KBM-7 (cell line): ENCODE results near the gene MTHFSD.

Source experiments
- DNase-seq: peaks from one replicate; pipeline ENCODE4 v3.0.0-alpha.2; 2015
- in situ Hi-C: fragments of 300-500 bp; cut with MboI; formaldehyde crosslinking; loops from 2 replicates; pipeline ENCODE4 v1.14.3; 2020; ENCODE audit warnings: low sequenced_read_pairs, low pct_unique_long_range_greater_than_20kb, mixed read lengths

The MTHFSD gene

GRCh38 chr16:86584726-86585721 lies 30.0 kb upstream of the MTHFSD start:
- in situ Hi-C loops = no loop called here

DNA sequence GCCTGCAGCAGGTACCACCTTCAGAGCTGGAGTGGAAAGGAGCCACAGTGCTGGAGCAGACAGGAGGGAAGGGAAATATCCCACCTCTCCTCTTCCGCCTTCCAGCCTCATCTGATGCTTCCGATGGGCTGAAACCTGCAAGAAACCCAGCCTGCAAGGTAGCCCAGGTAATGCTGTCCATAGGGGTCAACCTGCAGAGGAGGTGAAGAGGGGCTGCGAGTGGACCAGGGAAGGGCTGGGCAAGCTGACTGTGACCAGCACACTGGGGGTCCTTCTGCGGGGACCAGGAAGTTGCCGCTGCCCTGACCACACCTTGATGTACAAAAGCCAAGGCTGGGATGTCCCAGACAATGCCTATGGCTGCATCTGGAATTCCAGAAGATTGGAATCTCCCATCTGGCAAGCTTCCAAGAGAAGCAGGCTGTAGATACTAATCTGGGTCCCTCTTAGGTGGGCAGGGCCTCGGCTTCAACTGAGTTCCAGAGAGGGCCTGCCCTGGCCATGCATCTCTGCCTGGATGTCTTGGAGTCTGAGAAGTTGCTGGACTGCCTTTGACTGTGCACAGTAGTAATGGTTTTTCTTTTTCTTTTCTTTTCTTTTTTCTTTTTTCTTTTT lies 29.1 kb upstream of the MTHFSD start:
- in situ Hi-C loops = no loop called here
- DNase-seq = no peak

More at GRCh38 chr16:86584726-86585721, 30.0 kb upstream of the MTHFSD start:
- DNase-seq = no peak

- in situ Hi-C loops = no loop called here
- no peak for DNase-seq
Measured at GRCh38 chr16:86581458-86581857, 26.4 kb upstream of the MTHFSD start.

DNA sequence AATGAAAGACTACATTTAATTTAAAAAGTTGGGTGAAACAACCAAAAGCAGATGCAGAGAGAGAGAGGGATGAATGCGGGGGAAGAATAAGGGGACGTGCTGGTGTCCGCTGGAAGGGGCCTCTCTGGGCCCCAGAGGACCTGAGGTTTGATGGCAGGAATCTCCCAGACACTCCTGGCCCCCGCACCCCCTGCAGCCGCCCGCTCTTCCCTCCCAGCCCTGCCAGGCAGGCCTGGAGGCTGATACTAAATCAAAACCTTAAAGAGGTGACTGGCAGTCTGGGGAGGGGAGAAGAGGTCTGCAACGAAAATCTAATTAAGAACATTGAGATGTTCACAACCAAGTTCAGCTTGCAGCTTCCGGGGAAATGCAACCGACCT lies 25.7 kb upstream of the MTHFSD start:
- in situ Hi-C loops = no loop called here
- no peak for DNase-seq

DNA sequence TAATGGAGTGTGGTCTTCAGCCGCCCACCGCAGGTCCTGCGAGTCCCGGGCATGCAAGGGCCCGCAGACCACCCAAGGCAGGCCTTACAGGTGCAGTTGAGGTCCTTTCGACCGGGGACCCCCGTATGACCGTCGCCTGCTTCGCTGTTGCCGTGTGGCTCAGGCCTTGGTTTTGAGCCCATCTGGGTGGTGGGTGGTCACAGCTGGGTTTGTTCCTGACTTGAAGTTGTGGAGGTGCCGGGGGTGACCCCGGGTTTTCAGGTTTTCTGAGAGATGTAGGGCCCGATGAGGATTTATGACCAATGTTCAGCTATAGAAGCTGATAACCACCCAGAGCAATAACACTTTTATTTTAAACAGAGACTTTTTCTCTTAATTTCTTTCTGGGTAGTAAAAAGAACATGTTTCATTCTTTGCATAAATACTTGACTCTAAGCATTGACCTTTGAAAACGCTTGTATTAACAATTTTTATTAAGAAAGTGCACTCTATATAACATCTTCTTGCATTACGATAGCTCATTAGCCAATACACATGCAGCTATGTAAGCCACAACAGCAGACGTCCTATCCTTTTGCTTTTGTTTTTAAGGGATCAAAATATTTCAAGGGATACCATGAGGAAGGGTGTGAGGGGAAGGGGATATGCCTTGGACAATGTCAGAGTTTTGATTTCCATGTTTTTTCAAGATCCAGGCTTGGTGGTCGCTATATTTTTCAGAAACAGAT lies 25.2 kb upstream of the MTHFSD start:
- in situ Hi-C loops = no loop called here
- DNase-seq = no peak

DNA sequence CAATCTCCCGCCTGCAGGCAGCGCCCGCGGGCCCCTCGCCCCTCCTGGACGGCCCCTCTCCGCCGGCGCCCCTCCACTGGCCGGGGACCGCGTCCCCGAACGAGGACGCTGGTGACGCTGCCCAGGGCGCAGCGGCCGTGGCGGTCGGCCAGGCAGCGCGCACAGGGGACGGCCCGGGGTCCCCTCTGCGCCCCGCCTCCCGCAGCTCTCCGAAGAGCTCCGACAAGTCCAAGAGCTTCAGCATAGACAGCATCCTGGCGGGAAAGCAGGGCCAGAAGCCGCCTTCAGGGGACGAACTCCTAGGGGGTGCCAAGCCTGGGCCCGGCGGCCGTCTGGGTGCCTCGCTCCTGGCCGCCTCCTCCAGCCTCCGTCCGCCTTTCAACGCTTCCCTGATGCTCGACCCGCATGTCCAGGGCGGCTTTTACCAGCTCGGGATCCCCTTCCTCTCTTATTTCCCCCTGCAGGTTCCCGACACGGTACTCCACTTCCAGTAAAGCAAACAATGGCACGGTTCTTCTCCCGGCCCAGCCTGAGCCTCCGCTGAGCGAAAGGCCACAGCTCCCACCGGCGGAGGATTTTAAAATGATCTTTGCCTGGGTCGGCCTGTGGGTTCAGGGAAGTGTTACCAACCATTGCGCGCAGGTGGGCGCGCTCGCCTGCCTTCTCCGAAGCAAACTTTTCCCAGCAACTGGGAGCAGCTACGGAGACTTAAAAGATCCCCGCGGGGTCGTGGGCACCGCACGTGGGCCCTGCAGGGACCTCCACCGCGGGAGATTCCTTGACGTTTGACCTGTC lies 24.4 kb upstream of the MTHFSD start:
- in situ Hi-C loops = no loop called here
- DNase-seq = no peak

DNA sequence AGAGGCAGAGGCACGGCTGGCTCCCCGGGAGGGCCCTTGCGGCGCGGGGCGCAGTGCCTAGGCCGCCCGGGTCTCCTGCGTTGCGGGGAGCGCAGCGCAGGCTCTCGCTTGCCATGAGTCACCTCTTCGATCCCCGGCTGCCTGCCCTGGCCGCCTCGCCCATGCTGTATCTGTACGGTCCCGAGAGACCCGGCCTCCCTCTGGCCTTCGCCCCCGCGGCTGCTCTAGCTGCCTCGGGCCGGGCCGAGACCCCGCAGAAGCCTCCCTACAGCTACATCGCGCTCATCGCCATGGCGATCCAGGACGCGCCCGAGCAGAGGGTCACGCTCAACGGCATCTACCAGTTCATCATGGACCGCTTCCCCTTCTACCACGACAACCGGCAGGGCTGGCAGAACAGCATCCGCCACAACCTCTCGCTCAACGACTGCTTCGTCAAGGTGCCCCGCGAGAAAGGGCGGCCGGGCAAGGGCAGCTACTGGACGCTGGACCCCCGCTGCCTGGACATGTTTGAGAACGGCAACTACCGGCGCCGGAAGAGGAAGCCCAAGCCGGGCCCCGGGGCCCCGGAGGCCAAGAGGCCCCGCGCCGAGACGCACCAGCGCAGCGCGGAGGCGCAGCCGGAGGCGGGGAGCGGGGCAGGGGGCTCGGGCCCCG lies 23.7 kb upstream of the MTHFSD start:
- in situ Hi-C loops = no loop called here
- DNase-seq = no peak

GRCh38 chr16:86578061-86578599 lies 23.1 kb upstream of the MTHFSD start, which contains the start of gene FOXL1:
TSS of gene FOXL1 (plus strand) at chr16:86578549. CDS start at chr16:86578724, 175 bp downstream.
- in situ Hi-C loops = no loop called here
- DNase-seq = no peak

DNA sequence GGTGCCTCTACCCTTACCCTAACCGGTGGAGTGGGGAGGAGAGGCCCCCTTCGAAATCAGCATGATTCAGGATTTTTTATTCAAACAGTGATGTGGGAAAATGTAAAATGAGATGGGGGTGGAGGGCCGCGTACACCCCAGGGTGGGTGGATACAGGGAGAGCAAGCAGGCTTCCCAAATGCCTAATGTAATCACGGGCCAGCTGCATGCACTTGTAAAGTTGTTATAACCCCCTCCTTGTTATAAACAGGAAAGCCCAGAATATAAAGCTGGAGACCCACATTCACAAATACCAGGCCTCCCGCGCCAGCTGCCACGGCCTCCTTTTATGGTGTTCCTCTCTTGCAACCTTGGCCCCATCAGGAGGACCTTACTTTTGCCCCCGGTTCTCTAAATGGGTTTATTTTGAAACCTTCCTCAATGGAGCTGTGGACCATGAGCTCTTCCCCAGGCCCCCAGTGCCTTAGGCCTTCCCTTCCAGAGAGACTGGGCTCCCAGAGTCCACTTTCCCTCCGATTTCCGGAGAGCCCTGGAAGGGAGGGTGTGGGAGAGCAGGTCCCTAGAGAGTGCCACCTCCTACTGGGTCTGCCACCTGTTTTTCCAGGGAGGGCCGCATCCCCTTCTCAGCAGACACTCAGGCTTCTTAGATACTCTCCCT lies 22.4 kb upstream of the MTHFSD start:
- DNase-seq = no peak
- in situ Hi-C loops = no loop called here

GRCh38 chr16:86576591-86577313 lies 21.7 kb upstream of the MTHFSD start:
- no peak for DNase-seq
- in situ Hi-C loops = no loop called here

GRCh38 chr16:86575754-86576557 lies 20.9 kb upstream of the MTHFSD start:
- in situ Hi-C loops = no loop called here
- peak; percentile 52 for DNase-seq

- in situ Hi-C loops = no loop called here
- no peak for DNase-seq
Measured at GRCh38 chr16:86575095-86575685, 20.2 kb upstream of the MTHFSD start.

DNA sequence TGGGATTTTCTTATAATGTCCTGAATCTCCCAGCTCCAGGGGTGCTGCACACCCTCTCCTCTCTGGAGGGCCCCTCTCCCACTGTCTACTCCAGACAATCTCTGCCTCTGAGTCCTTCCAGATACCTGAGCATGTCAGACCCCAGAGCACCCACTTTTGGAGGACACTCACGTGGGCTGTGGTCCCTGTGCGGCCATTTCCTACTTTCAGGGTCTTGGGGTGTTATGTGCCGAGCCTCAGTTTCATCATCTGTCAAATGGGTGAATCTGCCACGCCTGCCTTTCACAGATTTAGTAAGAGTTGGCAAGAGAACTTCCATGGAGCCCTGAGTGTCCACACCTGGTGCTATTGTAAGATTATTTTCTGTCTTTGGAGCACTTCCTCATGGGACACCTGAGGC lies 19.6 kb upstream of the MTHFSD start:
- no peak for DNase-seq
- in situ Hi-C loops = loop anchor here (25.0 kb wide), 1 partner anchor 488 kb away; no protein-coding TSS in a partner anchor

GRCh38 chr16:86573646-86574508 lies 18.8 kb upstream of the MTHFSD start:
- in situ Hi-C loops = loop anchor here (25.0 kb wide), 1 partner anchor 488 kb away; no protein-coding TSS in a partner anchor

GRCh38 chr16:86573215-86573614 lies 18.2 kb upstream of the MTHFSD start:
- in situ Hi-C loops = loop anchor here (25.0 kb wide), 1 partner anchor 489 kb away; no protein-coding TSS in a partner anchor
- no peak for DNase-seq

More at GRCh38 chr16:86573646-86574508, 18.8 kb upstream of the MTHFSD start:
- DNase-seq = no peak
